ENCODE measurements around the gene EXD3. TPM values are rescaled to one million over a fixed set of nuclear protein-coding genes. Genes with fewer than 3 reads are reported as not detected.

EXD3 gene
- total RNA-seq, 1 donor from 2014 or later: 19.9 TPM

DNA sequence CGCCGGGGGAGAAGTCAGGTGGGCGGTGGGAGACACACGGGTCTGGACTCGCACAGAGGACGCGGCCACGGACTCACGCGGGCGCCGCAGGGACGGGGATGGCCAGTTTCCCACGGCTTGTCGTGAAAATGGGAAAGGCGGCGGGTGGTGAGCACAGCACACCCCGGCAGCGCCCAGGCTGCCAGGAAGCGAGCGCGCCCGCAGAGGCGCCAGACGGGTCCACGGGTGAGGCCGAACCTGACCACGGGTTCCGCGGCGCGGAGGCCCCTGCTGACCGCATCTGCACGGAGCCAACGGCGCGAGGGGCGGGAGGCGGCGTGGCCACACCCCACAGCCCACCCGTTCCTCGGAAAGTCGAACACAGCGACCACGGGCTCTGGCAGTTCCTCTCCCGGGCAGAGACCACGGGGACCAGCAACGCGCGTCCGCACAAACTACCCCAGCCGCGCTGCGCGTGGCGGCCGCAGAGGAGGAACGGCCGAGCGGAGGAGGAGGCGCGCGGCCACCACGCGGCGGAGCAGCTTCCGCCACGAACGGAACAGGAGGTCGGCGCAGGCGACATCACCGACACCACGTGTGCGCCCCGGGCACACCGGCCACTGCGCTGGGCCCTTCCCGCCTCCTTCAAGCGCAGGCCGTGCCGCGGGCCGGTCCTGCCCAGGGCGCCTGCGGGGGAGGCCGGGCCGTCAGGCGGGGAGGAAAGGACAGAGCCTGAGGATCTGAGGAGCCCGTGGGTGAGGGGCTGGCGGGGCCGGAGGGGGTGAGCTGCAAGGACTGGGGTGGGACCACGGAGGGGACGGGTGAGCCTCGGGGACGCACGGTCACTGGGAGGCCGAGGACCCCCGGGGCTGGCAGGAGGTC lies 5.6 kb downstream of the EXD3 start:
- H3K36me3 Mint-ChIP-seq (ENCODE audit: low read depth, unreplicated experiment): peaks cover 5% of the 10 kb centered on the region
- no peak overlapping the region for H3K27ac Mint-ChIP-seq (ENCODE audit: unreplicated experiment)
- peaks cover 3% of the 10 kb centered on the region for H3K27me3 Mint-ChIP-seq (ENCODE audit: unreplicated experiment)
- peaks cover 4% of the 10 kb centered on the region for H3K4me1 Mint-ChIP-seq (ENCODE audit: unreplicated experiment)
- DNase-seq (ENCODE audit: low spot score): no peak
- TF ChIP-seq, protein P1, sequence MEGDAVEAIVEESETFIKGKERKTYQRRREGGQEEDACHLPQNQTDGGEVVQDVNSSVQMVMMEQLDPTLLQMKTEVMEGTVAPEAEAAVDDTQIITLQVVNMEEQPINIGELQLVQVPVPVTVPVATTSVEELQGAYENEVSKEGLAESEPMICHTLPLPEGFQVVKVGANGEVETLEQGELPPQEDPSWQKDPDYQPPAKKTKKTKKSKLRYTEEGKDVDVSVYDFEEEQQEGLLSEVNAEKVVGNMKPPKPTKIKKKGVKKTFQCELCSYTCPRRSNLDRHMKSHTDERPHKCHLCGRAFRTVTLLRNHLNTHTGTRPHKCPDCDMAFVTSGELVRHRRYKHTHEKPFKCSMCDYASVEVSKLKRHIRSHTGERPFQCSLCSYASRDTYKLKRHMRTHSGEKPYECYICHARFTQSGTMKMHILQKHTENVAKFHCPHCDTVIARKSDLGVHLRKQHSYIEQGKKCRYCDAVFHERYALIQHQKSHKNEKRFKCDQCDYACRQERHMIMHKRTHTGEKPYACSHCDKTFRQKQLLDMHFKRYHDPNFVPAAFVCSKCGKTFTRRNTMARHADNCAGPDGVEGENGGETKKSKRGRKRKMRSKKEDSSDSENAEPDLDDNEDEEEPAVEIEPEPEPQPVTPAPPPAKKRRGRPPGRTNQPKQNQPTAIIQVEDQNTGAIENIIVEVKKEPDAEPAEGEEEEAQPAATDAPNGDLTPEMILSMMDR (IDR thresholded peaks at IDR 0.05; ENCODE audit: unreplicated experiment): no peak
- H3K4me3 Mint-ChIP-seq (ENCODE audit: unreplicated experiment): no peak overlapping the region
- H3K9me3 Mint-ChIP-seq (ENCODE audit: unreplicated experiment): no peaks in the 10 kb centered on the region

DNA sequence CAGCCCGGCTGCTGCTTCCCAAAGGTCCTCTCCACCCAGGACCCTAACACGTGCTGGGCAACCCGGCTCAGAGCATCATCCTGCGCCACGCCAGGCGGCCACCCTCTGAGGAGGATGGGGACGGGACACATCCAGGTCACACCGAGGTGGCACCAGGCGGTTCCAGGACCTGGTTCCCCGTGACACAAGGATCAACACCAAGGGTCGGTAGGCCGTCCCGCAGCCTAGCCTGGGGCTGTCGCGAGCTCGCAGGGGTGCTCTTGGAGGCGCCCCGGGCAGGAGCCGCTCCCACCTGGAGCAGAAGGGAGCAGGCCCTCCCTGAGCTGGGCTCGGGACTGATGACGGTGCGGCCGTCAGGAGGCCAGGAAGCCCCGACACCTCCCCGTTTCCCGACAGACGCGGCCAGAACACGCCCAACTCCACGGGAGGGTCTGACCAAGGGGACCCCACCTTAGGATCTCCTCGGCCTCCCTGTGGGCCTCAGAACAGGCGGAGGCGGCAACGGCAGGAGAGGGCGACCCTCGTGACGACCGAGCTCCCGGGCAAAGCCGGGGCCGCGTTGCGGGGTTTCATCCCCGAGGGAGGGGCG lies 6.3 kb downstream of the EXD3 start:
- DNase-seq (ENCODE audit: low spot score): no peak
- Mint-ChIP-seq H3K27me3 (ENCODE audit: unreplicated experiment) (no peaks in the 10 kb centered on the region), H3K4me1 (ENCODE audit: unreplicated experiment) (no peaks in the 10 kb centered on the region), H3K9me3 (ENCODE audit: unreplicated experiment) (no peaks in the 10 kb centered on the region), H3K36me3 (ENCODE audit: low read depth, unreplicated experiment) (peaks cover 5% of the 10 kb centered on the region), H3K4me3 (ENCODE audit: unreplicated experiment) (no peak overlapping the region), H3K27ac (ENCODE audit: unreplicated experiment) (no peak overlapping the region)
- TF ChIP-seq, protein P1 (IDR thresholded peaks at IDR 0.05; ENCODE audit: unreplicated experiment): no peak

DNA sequence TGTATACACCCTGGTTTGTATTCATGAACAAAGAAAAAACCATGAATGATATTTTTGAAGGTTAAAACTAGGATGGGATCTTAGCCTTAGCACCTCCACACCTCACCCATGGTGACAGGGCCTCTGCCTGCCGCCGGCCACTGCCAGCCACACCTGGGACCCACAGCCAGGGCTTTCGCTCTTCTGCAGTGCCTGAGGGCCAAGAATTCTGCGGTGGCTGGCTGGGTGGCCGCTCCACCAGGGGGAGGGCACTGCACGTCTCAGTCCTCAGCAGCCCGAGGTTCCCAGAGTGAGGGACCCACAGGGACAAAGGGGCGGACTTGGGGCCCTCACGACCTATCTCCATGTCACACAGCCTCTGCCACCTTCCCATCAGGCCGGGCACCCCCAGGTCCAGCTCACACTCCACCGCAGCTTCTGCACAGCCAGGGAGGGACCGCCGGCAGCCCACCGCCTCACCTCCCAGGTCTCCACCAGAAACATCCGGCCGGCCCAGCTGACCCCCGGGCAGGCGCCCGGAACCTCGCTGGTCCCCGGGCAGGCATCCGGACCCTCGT lies 6.9 kb downstream of the EXD3 start:
- Mint-ChIP-seq H3K27ac (ENCODE audit: unreplicated experiment) (no peak overlapping the region), H3K27me3 (ENCODE audit: unreplicated experiment) (no peaks in the 10 kb centered on the region), H3K4me3 (ENCODE audit: unreplicated experiment) (no peak overlapping the region), H3K4me1 (ENCODE audit: unreplicated experiment) (no peaks in the 10 kb centered on the region), H3K9me3 (ENCODE audit: unreplicated experiment) (no peaks in the 10 kb centered on the region), H3K36me3 (ENCODE audit: low read depth, unreplicated experiment) (peaks cover 5% of the 10 kb centered on the region)
- DNase-seq (ENCODE audit: low spot score): no peak
- TF ChIP-seq, protein P1 (IDR thresholded peaks at IDR 0.05; ENCODE audit: unreplicated experiment): no peak

DNA sequence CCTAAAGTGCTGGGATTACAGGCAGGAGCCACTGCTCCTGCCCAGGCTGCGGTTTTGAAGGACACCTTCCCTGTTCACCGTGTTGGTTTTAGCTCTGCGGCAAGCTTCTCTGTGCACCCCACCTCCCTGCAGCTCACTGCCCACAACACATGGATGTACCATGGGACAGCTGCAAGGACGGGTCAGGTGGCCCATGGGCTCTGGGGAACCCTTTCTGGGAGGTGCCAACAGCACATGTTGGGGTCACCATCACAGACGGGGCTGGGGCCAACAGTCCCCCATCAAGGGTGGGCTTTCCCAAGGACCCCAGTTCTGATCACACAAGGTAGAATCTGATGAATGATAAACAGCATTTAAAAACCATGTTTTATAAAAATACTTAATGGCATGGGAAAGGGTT lies 7.5 kb downstream of the EXD3 start:
- TF ChIP-seq, protein P1 (IDR thresholded peaks at IDR 0.05; ENCODE audit: unreplicated experiment): no peak
- H3K27me3 Mint-ChIP-seq (ENCODE audit: unreplicated experiment): no peaks in the 10 kb centered on the region
- no peak overlapping the region for H3K27ac Mint-ChIP-seq (ENCODE audit: unreplicated experiment)
- peaks cover 5% of the 10 kb centered on the region for H3K36me3 Mint-ChIP-seq (ENCODE audit: low read depth, unreplicated experiment)
- H3K9me3 Mint-ChIP-seq (ENCODE audit: unreplicated experiment): no peaks in the 10 kb centered on the region
- H3K4me1 Mint-ChIP-seq (ENCODE audit: unreplicated experiment): no peaks in the 10 kb centered on the region
- no peak for DNase-seq (ENCODE audit: low spot score)
- H3K4me3 Mint-ChIP-seq (ENCODE audit: unreplicated experiment): no peak overlapping the region

DNA sequence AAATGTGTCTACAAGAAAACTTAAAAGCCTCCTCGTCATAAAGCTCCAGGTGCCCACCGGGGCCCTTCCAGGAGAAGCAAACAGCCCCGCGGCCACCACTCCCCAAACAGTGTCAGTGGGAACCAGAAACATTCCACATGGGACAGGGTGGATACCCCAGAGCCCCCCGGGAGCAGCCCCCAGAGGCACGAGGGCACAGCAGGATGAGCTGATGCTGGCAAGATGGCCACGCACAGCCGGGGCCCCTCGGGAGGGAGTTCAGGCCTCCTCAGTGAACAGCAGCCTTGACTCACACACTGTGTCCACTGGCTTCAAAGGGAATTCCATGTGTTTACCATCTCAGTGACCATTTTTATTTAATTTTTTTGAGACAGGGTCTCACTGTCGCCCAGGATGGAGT lies 10.5 kb downstream of the EXD3 start:
- H3K4me1 Mint-ChIP-seq (ENCODE audit: unreplicated experiment): no peaks in the 10 kb centered on the region
- no peak overlapping the region for H3K27ac Mint-ChIP-seq (ENCODE audit: unreplicated experiment)
- TF ChIP-seq, protein P1 (IDR thresholded peaks at IDR 0.05; ENCODE audit: unreplicated experiment): no peak
- peaks cover 5% of the 10 kb centered on the region for H3K36me3 Mint-ChIP-seq (ENCODE audit: low read depth, unreplicated experiment)
- H3K9me3 Mint-ChIP-seq (ENCODE audit: unreplicated experiment): no peaks in the 10 kb centered on the region
- no peak overlapping the region for H3K4me3 Mint-ChIP-seq (ENCODE audit: unreplicated experiment)
- H3K27me3 Mint-ChIP-seq (ENCODE audit: unreplicated experiment): no peaks in the 10 kb centered on the region
- DNase-seq (ENCODE audit: low spot score): no peak

Data from endothelial cell (in vitro differentiated cells).